ENCODE results near the gene ENTPD6. TPM values are rescaled to one million over a fixed set of nuclear protein-coding genes. Genes with fewer than 3 reads are reported as not detected.

The ENTPD6 gene
- total and polyA plus RNA-seq, 2 experiments from 2014 or later, result 32.9 to 50.4 TPM

DNA sequence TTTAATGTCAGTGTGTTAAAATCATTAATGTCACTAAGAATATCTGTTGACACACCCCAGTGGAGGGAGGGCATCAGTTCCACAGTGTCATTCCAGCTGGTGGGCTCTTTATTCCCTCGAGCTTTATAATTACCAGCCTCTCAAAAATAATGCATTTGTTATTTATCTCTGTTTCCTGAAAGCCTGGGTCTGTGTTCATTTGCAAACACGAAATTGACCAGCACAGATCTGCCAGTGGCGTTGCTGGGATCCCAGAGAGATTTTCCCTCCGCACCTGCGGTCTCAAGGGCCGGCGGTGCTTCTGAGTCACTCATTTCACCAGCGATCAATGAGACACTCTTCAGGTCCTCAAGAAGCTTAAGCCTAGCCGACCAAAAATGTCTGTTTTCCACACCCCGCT is 46.7 kb downstream of the ENTPD6 start:
- in situ Hi-C loops (cut with MboI), result no loop called here
- Histone ChIP-seq H3K9me3 (ENCODE audit: low read depth) (no peaks in the 10 kb centered on the region), H3K9ac (no peak overlapping the region), H3K4me3 (no peak overlapping the region), H4K20me1 (ENCODE audit: insufficient read depth) (no peaks in the 10 kb centered on the region), H3K27ac (no peak overlapping the region), H3K4me2 (ENCODE audit: unreplicated experiment) (no peak overlapping the region), H3K4me1 (ENCODE audit: insufficient read depth) (peaks cover 26% of the 10 kb centered on the region), H3K79me2 (ENCODE audit: insufficient read depth) (no peaks in the 10 kb centered on the region), H3K9me2 (ENCODE audit: insufficient read depth) (no peaks in the 10 kb centered on the region; the same call in 1 of the 2 replicates), H2AFZ (no peak overlapping the region), H3K36me3 (ENCODE audit: low read depth) (no peaks in the 10 kb centered on the region), H3K27me3 (replicated peaks; ENCODE audit: insufficient read depth) (no peaks in the 10 kb centered on the region), H3F3A (ENCODE audit: insufficient read depth) (peaks cover 22% of the 10 kb centered on the region)
- WGBS, 2 experiments (ENCODE audit: low coverage in 1 of 2, low lambda C conversion rate in 2 of 2, missing lambda C conversion rate in 2 of 2), result 88 to 91% methylated on average over 10 of the region's 10 CpGs
- DNase-seq, result no peak
- no peak for TF ChIP-seq EZH2 (IDR thresholded peaks at IDR 0.05; ENCODE audit: insufficient read depth, poor library complexity, severe bottlenecking)
- TF ChIP-seq EZH2phosphoT487 (IDR thresholded peaks at IDR 0.05; ENCODE audit: insufficient read depth, low read depth), result no peak

DNA sequence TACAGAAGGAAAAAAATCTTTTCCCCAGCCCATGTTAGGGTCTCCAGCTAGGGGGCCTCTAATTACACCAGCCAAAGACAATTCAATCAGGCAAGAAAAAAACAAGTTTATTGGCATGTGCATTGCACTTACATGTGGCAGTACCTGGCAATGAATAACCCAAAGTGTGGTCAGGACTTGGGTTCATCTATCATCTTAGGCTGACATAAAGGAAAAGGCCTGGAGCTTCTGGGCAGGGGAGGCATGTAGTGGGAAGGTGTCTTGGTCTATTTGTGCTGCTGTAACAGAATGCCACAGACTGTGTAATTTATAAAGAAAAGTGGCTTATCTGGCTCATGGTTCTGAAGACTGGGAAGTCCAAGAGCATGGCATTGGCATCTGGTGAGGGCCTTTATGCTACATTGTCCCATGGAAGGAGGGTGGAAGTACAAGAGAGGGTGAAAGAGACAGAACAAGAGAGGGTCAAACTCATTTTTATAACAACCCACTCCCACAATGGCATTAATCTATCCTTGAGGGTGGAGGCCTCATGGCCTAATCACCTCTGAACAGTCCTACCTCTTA is 48.0 kb downstream of the ENTPD6 start:
- H3K9me3 ChIP-seq (ENCODE audit: low read depth), result no peaks in the 10 kb centered on the region
- no peak overlapping the region for H3K27ac ChIP-seq
- peaks cover 16% of the 10 kb centered on the region for H3K4me1 ChIP-seq (ENCODE audit: insufficient read depth)
- H3K79me2 ChIP-seq (ENCODE audit: insufficient read depth), result peaks cover under 1% of the 10 kb centered on the region; the same call in 1 of the 2 replicates
- DNase-seq, result no peak
- TF ChIP-seq EZH2phosphoT487 (IDR thresholded peaks at IDR 0.05; ENCODE audit: insufficient read depth, low read depth) (no peak), EZH2 (IDR thresholded peaks at IDR 0.05; ENCODE audit: insufficient read depth, poor library complexity, severe bottlenecking) (no peak)
- no peak overlapping the region for H2AFZ ChIP-seq
- no peaks in the 10 kb centered on the region; the same call in 1 of the 2 replicates for H3K9me2 ChIP-seq (ENCODE audit: insufficient read depth)
- in situ Hi-C loops (cut with MboI), result no loop called here
- H3K36me3 ChIP-seq (ENCODE audit: low read depth), result no peaks in the 10 kb centered on the region
- no peak overlapping the region for H3K9ac ChIP-seq
- peaks cover 17% of the 10 kb centered on the region for H3F3A ChIP-seq (ENCODE audit: insufficient read depth)
- no peaks in the 10 kb centered on the region for H4K20me1 ChIP-seq (ENCODE audit: insufficient read depth)
- no peak overlapping the region for H3K4me3 ChIP-seq
- H3K27me3 ChIP-seq (replicated peaks; ENCODE audit: insufficient read depth), result no peaks in the 10 kb centered on the region
- no peak overlapping the region for H3K4me2 ChIP-seq (ENCODE audit: unreplicated experiment)

DNA sequence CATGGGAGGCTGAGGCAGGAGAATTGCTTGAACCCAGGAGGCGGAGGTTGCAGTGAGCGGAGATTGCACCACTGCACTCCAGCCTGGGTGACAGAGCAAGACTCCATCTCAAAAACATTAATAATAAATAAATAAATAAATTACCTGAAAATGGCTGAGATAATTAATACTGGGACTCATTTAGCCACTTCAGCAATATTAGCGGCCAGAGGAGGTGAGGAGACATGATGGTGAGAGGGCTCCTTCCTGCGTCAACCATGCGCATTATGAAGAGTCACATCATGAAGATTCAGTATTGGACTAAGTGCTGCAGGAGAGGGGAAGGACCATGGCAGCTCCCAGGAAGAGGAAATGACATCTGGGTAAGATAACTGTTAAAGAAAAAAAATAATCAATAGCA is 49.5 kb downstream of the ENTPD6 start:
- no peak overlapping the region for H3K4me2 ChIP-seq (ENCODE audit: unreplicated experiment)
- no peaks in the 10 kb centered on the region for H3K27me3 ChIP-seq (replicated peaks; ENCODE audit: insufficient read depth)
- no peak overlapping the region for H2AFZ ChIP-seq
- no peak overlapping the region for H3K27ac ChIP-seq
- in situ Hi-C loops (cut with MboI), result no loop called here
- peaks cover 15% of the 10 kb centered on the region for H3K4me1 ChIP-seq (ENCODE audit: insufficient read depth)
- no peaks in the 10 kb centered on the region for H4K20me1 ChIP-seq (ENCODE audit: insufficient read depth)
- H3K36me3 ChIP-seq (ENCODE audit: low read depth), result no peaks in the 10 kb centered on the region
- WGBS, 2 experiments (ENCODE audit: low coverage in 1 of 2, low lambda C conversion rate in 2 of 2, missing lambda C conversion rate in 2 of 2), result 96 to 97% methylated on average over 5 of the region's 5 CpGs
- peaks cover 18% of the 10 kb centered on the region for H3F3A ChIP-seq (ENCODE audit: insufficient read depth)
- peaks cover 15% of the 10 kb centered on the region for H3K79me2 ChIP-seq (ENCODE audit: insufficient read depth)
- H3K9me3 ChIP-seq (ENCODE audit: low read depth), result no peaks in the 10 kb centered on the region
- no peak for TF ChIP-seq EZH2phosphoT487 (IDR thresholded peaks at IDR 0.05; ENCODE audit: insufficient read depth, low read depth)
- no peak for TF ChIP-seq EZH2 (IDR thresholded peaks at IDR 0.05; ENCODE audit: insufficient read depth, poor library complexity, severe bottlenecking)
- DNase-seq, result no peak
- no peaks in the 10 kb centered on the region for H3K9me2 ChIP-seq (ENCODE audit: insufficient read depth)
- H3K9ac ChIP-seq, result no peak overlapping the region
- no peak overlapping the region for H3K4me3 ChIP-seq

DNA sequence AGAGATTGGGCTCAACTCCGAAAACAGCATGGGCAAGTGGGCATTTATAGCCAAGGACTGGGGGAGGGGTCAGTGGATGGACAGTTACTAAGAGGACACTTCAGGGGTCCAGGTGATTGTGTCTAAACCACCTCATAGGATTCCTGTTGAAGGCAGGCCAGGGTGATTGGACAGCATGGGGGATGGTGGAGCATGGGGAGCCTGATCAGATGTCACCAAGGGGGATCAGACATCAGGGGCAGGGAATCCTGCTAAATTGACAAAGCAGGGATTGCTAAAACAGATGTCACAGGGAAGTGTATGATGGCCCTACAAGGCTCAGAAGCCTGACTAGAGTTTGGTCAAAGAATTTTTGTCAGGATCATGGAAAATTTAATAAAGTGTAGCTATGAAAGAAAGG is 49.9 kb downstream of the ENTPD6 start:
- Histone ChIP-seq H2AFZ (no peak overlapping the region), H3K27me3 (replicated peaks; ENCODE audit: insufficient read depth) (no peaks in the 10 kb centered on the region), H3K9me2 (ENCODE audit: insufficient read depth) (no peaks in the 10 kb centered on the region), H3K4me1 (ENCODE audit: insufficient read depth) (peaks cover 20% of the 10 kb centered on the region), H3K27ac (no peak overlapping the region), H3K36me3 (ENCODE audit: low read depth) (no peaks in the 10 kb centered on the region), H3K4me2 (ENCODE audit: unreplicated experiment) (no peak overlapping the region), H4K20me1 (ENCODE audit: insufficient read depth) (no peaks in the 10 kb centered on the region), H3F3A (ENCODE audit: insufficient read depth) (peaks cover 18% of the 10 kb centered on the region), H3K9ac (no peak overlapping the region), H3K79me2 (ENCODE audit: insufficient read depth) (peaks cover 20% of the 10 kb centered on the region), H3K4me3 (no peak overlapping the region), H3K9me3 (ENCODE audit: low read depth) (no peaks in the 10 kb centered on the region)
- 96 to 100% methylated on average over 1 of the region's 1 CpG for WGBS, 2 experiments (ENCODE audit: low coverage in 1 of 2, low lambda C conversion rate in 2 of 2, missing lambda C conversion rate in 2 of 2)
- in situ Hi-C loops (cut with MboI), result no loop called here
- TF ChIP-seq EZH2 (IDR thresholded peaks at IDR 0.05; ENCODE audit: insufficient read depth, poor library complexity, severe bottlenecking) (no peak), EZH2phosphoT487 (IDR thresholded peaks at IDR 0.05; ENCODE audit: insufficient read depth, low read depth) (no peak)
- DNase-seq, result no peak
